Liver (tissue), 3 donors: Measurements from ENCODE around the gene NFATC2.

Source experiments
- RAD21 ChIP-seq, 2 donors: IDR thresholded peaks; 2 replicates each; pipeline ENCODE4 v1.6.1; 2016; ENCODE audit warnings: antibody characterized with exemption in 2 of 2, mild to moderate bottlenecking in 2 of 2
- TF ChIP-seq, protein P1 (sequence below): fragments of 150-350 bp; IDR thresholded peaks from 2 replicates; pipeline ENCODE4 v1.5.1; 2017; ENCODE audit warnings: improper control_type of control experiment, low read depth, low read length; ENCODE audit not compliant: missing input control
- donor health status: healthy.
- donor health status: healthy.

DNA sequence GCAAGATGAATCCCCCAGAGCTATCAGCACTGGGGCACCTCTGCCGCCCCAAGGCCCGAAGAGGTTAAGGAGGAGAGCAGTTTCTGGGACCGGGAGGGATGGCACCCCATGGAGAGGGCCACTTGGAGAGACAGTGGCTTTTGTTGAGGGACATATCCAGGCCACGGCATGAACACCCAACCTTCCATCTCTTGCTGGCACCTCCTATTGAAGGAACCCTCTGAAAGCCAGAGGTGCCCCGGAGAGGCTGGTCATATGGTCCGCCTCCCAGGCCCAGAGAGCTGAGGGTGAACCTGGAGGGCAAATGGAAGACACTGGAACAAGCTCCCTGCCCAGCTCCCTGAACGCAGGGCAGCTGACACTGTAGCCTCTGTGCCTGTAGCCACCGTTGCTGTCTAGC, 167.0 kb downstream of the NFATC2 start:
- TF ChIP-seq, protein P1, sequence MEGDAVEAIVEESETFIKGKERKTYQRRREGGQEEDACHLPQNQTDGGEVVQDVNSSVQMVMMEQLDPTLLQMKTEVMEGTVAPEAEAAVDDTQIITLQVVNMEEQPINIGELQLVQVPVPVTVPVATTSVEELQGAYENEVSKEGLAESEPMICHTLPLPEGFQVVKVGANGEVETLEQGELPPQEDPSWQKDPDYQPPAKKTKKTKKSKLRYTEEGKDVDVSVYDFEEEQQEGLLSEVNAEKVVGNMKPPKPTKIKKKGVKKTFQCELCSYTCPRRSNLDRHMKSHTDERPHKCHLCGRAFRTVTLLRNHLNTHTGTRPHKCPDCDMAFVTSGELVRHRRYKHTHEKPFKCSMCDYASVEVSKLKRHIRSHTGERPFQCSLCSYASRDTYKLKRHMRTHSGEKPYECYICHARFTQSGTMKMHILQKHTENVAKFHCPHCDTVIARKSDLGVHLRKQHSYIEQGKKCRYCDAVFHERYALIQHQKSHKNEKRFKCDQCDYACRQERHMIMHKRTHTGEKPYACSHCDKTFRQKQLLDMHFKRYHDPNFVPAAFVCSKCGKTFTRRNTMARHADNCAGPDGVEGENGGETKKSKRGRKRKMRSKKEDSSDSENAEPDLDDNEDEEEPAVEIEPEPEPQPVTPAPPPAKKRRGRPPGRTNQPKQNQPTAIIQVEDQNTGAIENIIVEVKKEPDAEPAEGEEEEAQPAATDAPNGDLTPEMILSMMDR: no peak
- no peak for TF ChIP-seq RAD21 (IDR thresholded peaks at IDR 0.05)
